Measurements from ENCODE around the gene ROBO1.

- TF ChIP-seq POLR2A (IDR thresholded peaks at IDR 0.05; ENCODE audit: low read length) (no peak), GATA1 (IDR thresholded peaks at IDR 0.05; ENCODE audit: low read depth, low read length) (no peak)
These were observed 261.0 kb downstream of the ROBO1 start for GRCh38 chr3:79506751-79507150.
